Measurements from ENCODE around the gene ATG9B. TPM values are rescaled to one million over a fixed set of nuclear protein-coding genes. Genes with fewer than 3 reads are reported as not detected.

ATG9B gene
- total and polyA plus RNA-seq, 9 of the 15 experiments (the other 6 are each of a cell fraction or from before 2014, with no cell fraction given) = 0.29 to 8.0 (median 2.1) TPM

GRCh38 chr7:151019130-151019447, 5.2 kb downstream of the ATG9B start (continued):
- TF ChIP-seq, protein P1, sequence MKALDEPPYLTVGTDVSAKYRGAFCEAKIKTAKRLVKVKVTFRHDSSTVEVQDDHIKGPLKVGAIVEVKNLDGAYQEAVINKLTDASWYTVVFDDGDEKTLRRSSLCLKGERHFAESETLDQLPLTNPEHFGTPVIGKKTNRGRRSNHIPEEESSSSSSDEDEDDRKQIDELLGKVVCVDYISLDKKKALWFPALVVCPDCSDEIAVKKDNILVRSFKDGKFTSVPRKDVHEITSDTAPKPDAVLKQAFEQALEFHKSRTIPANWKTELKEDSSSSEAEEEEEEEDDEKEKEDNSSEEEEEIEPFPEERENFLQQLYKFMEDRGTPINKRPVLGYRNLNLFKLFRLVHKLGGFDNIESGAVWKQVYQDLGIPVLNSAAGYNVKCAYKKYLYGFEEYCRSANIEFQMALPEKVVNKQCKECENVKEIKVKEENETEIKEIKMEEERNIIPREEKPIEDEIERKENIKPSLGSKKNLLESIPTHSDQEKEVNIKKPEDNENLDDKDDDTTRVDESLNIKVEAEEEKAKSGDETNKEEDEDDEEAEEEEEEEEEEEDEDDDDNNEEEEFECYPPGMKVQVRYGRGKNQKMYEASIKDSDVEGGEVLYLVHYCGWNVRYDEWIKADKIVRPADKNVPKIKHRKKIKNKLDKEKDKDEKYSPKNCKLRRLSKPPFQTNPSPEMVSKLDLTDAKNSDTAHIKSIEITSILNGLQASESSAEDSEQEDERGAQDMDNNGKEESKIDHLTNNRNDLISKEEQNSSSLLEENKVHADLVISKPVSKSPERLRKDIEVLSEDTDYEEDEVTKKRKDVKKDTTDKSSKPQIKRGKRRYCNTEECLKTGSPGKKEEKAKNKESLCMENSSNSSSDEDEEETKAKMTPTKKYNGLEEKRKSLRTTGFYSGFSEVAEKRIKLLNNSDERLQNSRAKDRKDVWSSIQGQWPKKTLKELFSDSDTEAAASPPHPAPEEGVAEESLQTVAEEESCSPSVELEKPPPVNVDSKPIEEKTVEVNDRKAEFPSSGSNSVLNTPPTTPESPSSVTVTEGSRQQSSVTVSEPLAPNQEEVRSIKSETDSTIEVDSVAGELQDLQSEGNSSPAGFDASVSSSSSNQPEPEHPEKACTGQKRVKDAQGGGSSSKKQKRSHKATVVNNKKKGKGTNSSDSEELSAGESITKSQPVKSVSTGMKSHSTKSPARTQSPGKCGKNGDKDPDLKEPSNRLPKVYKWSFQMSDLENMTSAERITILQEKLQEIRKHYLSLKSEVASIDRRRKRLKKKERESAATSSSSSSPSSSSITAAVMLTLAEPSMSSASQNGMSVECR (CRISPR knock-in tag; IDR thresholded peaks at IDR 0.05) = peak; percentile 56; the same call in 1 of the 2 replicates
- TF ChIP-seq EWSR1 (IDR thresholded peaks at IDR 0.05; ENCODE audit: borderline replicate concordance, low read depth, partially characterized antibody) = no peak

DNA sequence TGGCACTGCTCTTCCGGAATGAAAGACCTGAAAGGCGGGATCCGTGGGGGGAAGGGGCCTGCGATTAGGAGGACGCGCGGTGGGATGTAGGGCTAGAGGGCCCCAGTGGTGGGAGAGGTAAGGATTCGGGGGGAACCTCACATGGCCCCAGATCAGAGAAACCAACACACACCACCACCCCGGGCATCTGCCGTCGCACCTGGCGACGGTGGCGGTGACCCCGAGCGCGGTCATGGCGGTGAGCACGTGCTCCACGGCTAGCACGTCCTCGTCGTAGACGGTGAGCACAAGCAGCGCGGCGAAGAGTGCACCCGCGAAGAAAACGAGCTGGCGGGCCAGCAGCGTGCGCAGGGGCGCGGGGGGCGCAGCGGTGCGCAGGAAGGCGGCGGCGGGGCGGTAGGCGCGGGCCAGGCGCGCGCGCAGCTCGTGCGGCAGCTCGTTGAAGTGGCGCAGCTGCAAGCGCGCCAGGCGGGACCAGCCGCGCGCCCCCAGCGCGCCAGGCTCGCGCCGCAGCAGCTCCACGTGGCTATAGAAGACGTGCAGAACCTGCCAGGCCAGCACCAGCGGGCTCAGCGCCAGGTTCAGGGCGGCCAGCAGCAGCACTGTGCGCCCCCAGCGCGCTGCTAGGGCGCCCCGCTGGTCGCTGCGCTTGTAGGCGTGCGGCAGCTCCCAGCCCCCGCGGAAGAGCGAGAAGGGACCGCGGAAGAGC, 5.7 kb downstream of the ATG9B start:
- peak overlapping the region; percentile 95 for H3K4me2 ChIP-seq (ENCODE audit: insufficient read depth, low read length)
- peak overlapping the region; percentile 96 for H2AFZ ChIP-seq (ENCODE audit: low read depth, low read length)
- peak overlapping the region; percentile 73 to 93; a peak in 3 of 4 replicates for H3K9ac ChIP-seq (ENCODE audit: insufficient read depth in 1 of 2, low read depth in 2 of 2, low read length in 2 of 2)
- DNase-seq (ENCODE audit: extremely low read depth in 1 of 4, low spot score in 3 of 4) (peak in 1 of 4 experiments; percentile 24), ATAC-seq (peak; percentile 4), FAIRE-seq (no peak)
- H3K9me3 ChIP-seq (replicated peaks; ENCODE audit: control insufficient read depth, insufficient read depth, low read depth, low read length) = no peaks in the 10 kb centered on the region
- no peaks in the 10 kb centered on the region for H4K20me1 ChIP-seq (replicated peaks; ENCODE audit: control insufficient read depth, insufficient read depth, low read length)
- POLR2A ChIA-PET = interaction anchor here (0.6 to 14.3 kb wide), 9 partner anchors 7 to 89 kb away, joined by 3 to 146 read pairs (median 4); partner anchors contain the start of genes ABCB8 and FASTK
- CTCF ChIA-PET (ENCODE audit: low intra/inter-chr PET ratio) = interaction anchor here (0.7 to 1.6 kb wide), 3 partner anchors 10 to 121 kb away, joined by 3 to 5 read pairs (median 3); no protein-coding TSS in a partner anchor
- H3K27me3 ChIP-seq (ENCODE audit: control insufficient read depth in 2 of 2, insufficient read depth in 2 of 2, low read length in 2 of 2) = no peaks in the 10 kb centered on the region; a peak in 1 of 5 replicates
- in situ Hi-C loops (cut with MboI) = no loop called here
- H3K79me2 ChIP-seq (ENCODE audit: control insufficient read depth, insufficient read depth, low read length) = no peaks in the 10 kb centered on the region
- H3K27ac ChIP-seq (ENCODE audit: extremely low read depth, low read depth, low read length) = peak overlapping the region; percentile 70
- H3K4me3 ChIP-seq = peak overlapping the region; percentile 40
- WGBS (ENCODE audit: insufficient coverage, low coverage, missing lambda C conversion rate) = 71% methylated on average over 81 of the region's 82 CpGs
- H3K4me1 ChIP-seq (replicated peaks in 1 of 2; ENCODE audit: control insufficient read depth in 2 of 2, insufficient read depth in 2 of 2, low read length in 2 of 2) = peaks cover 21 to 70% of the 10 kb centered on the region in 2 experiments; a peak in 4 of 5 replicates
- no peaks in the 10 kb centered on the region for H3K9me1 ChIP-seq (ENCODE audit: control insufficient read depth, insufficient read depth, low read length)
- H3K36me3 ChIP-seq (ENCODE audit: control insufficient read depth, insufficient read depth, low read length) = peaks cover 22% of the 10 kb centered on the region; the same call in 2 of the 3 replicates
- BruUV-seq (replicated peaks) = no TSS peak
- intact Hi-C loops (cut with micrococcal nuclease) = loop anchor here (1.0 to 10.0 kb wide), 2 partner anchors 9 to 156 kb away; no protein-coding TSS in a partner anchor
- TF ChIP-seq RBFOX2 (IDR thresholded peaks at IDR 0.05; ENCODE audit: low read depth, low read length) (peak; percentile 3; the same call in 1 of the 2 replicates), RB1 (IDR thresholded peaks at IDR 0.05; ENCODE audit: low read depth) (no peak), FIP1L1 (IDR thresholded peaks at IDR 0.05; ENCODE audit: low read depth, low read length, poor library complexity, severe bottlenecking) (peak; percentile 43), MAZ (CRISPR knock-in tag; conservative IDR thresholded peaks at IDR 0.05 in 1 of 2, IDR thresholded peaks at IDR 0.05 in 1 of 2) (0 out of 4 replicates have a peak, but pooled peaks of 1 of the 2 experiments have one; percentile 7), ZC3H4 (CRISPR knock-in tag; IDR thresholded peaks at IDR 0.05; ENCODE audit: borderline replicate concordance) (0 out of 2 replicates have a peak, but pooled peaks have one; percentile 40), YY1 (IDR thresholded peaks at IDR 0.05; ENCODE audit: borderline replicate concordance in 1 of 3, control insufficient read depth in 1 of 3, extremely low read depth in 1 of 3, insufficient read depth in 3 of 3, insufficient read length in 1 of 3, insufficient replicate concordance in 2 of 3, low read depth in 1 of 3, low read length in 2 of 3) (no peak), HNRNPLL (IDR thresholded peaks at IDR 0.05; ENCODE audit: low read depth, low read length, poor library complexity, severe bottlenecking) (no peak), ZBTB1 (CRISPR knock-in tag; IDR thresholded peaks at IDR 0.05; ENCODE audit: borderline replicate concordance, low read depth) (0 out of 2 replicates have a peak, but pooled peaks have one; percentile 27), ELF2 (CRISPR knock-in tag; IDR thresholded peaks at IDR 0.05) (no peak)
- TF ChIP-seq, protein P2, sequence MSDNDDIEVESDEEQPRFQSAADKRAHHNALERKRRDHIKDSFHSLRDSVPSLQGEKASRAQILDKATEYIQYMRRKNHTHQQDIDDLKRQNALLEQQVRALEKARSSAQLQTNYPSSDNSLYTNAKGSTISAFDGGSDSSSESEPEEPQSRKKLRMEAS (CRISPR knock-in tag; IDR thresholded peaks at IDR 0.05) = peak; percentile 78
